Ishikawa (cell line): ENCODE data around the gene OR2B3.

ENCODE experiments used
- CEBPB ChIP-seq: IDR thresholded peaks from 2 replicates; pipeline ENCODE4 v1.6.1; 2012
- CREB1 ChIP-seq: IDR thresholded peaks from 2 replicates; pipeline ENCODE4 v1.6.1; 2012; ENCODE audit warnings: low read depth
- EGR1 ChIP-seq: IDR thresholded peaks from 2 replicates; pipeline ENCODE4 v1.6.1; 2012
- EP300 ChIP-seq: IDR thresholded peaks from 2 replicates; pipeline ENCODE4 v1.6.1; 2012; ENCODE audit warnings: borderline replicate concordance
- FOXM1 ChIP-seq: IDR thresholded peaks from 2 replicates; pipeline ENCODE4 v1.6.1; 2012; ENCODE audit warnings: low read depth, borderline replicate concordance
- NFIC ChIP-seq: IDR thresholded peaks from 2 replicates; pipeline ENCODE4 v1.6.1; 2012
- RAD21 ChIP-seq: IDR thresholded peaks from 2 replicates; pipeline ENCODE4 v1.6.1; 2012; ENCODE audit warnings: low read depth
- TAF1 ChIP-seq: IDR thresholded peaks from 2 replicates; pipeline ENCODE4 v1.6.1; 2012; ENCODE audit warnings: low read depth, mild to moderate bottlenecking
- TCF12 ChIP-seq: IDR thresholded peaks from 2 replicates; pipeline ENCODE4 v1.6.1; 2012; ENCODE audit warnings: low read depth
- TEAD4 ChIP-seq: IDR thresholded peaks from 2 replicates; pipeline ENCODE4 v1.6.1; 2012
- YY1 ChIP-seq: IDR thresholded peaks from 2 replicates; pipeline ENCODE4 v1.6.1; 2012; ENCODE audit warnings: low read depth
- ZBTB7A ChIP-seq: IDR thresholded peaks from 2 replicates; pipeline ENCODE4 v1.6.1; 2012; ENCODE audit warnings: low read depth
- TF ChIP-seq, protein P1 (sequence below): IDR thresholded peaks from 2 replicates; pipeline ENCODE4 v1.6.1; 2012; ENCODE audit warnings: low read depth, mild to moderate bottlenecking
- TF ChIP-seq, protein P2 (sequence below): IDR thresholded peaks from 2 replicates; pipeline ENCODE4 v1.6.1; 2012
- TF ChIP-seq, protein P3 (sequence below): IDR thresholded peaks from 2 replicates; pipeline ENCODE4 v1.6.1; 2012

The OR2B3 gene

DNA sequence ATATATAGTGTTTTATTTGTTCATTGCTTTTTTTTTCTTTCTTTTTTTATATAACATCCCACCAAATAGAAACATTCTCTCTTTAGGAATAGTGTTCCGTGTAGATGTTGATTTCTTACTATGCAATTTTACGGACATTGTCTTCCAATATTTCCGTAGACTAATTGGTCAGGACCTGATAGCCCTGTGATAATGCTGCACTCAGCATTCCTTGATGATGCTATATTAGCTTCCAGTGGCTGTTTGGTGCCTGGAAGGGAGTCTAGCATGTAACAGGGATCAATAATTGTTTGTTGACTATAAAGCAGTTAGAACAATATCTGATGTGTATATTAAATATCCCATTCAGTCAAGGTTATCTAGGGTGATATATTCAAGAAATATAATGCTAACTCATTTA, 35.4 kb downstream of the OR2B3 start:
- TF ChIP-seq EP300 (no peak), TEAD4 (no peak), TAF1 (no peak), TCF12 (no peak), YY1 (no peak)
- TF ChIP-seq, protein P1, sequence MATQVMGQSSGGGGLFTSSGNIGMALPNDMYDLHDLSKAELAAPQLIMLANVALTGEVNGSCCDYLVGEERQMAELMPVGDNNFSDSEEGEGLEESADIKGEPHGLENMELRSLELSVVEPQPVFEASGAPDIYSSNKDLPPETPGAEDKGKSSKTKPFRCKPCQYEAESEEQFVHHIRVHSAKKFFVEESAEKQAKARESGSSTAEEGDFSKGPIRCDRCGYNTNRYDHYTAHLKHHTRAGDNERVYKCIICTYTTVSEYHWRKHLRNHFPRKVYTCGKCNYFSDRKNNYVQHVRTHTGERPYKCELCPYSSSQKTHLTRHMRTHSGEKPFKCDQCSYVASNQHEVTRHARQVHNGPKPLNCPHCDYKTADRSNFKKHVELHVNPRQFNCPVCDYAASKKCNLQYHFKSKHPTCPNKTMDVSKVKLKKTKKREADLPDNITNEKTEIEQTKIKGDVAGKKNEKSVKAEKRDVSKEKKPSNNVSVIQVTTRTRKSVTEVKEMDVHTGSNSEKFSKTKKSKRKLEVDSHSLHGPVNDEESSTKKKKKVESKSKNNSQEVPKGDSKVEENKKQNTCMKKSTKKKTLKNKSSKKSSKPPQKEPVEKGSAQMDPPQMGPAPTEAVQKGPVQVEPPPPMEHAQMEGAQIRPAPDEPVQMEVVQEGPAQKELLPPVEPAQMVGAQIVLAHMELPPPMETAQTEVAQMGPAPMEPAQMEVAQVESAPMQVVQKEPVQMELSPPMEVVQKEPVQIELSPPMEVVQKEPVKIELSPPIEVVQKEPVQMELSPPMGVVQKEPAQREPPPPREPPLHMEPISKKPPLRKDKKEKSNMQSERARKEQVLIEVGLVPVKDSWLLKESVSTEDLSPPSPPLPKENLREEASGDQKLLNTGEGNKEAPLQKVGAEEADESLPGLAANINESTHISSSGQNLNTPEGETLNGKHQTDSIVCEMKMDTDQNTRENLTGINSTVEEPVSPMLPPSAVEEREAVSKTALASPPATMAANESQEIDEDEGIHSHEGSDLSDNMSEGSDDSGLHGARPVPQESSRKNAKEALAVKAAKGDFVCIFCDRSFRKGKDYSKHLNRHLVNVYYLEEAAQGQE: no peak

DNA sequence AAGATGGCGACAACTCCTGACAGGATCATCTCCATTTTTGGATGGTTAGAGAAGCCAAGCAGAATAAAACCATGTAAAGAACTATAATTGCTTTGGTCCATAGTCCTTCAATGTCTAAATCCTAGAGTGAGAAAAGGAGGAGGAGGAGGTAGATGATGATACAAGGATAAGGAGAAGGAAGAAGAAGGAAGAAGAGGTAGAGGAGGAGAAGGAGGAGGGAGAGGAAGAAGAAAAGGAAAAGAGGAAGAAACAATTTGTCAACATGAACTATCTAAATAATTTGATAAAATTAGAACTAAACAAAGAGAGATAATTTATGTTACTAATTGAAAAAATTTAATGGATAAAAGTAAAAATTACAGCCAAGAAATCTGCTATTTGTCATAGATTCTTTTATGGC, 42.0 kb downstream of the OR2B3 start, which contains the start of gene OR2W1:
Gene OR2W1 (minus strand): TSS at position 101 of the 400 bp plus-strand sequence. CDS start 0 bp downstream, at position 101.
- TF ChIP-seq FOXM1: no peak
- no peak for TF ChIP-seq ZBTB7A
- no peak for TF ChIP-seq CREB1
- TF ChIP-seq, protein P1: no peak
- no peak for TF ChIP-seq TAF1
- no peak for TF ChIP-seq CEBPB
- TF ChIP-seq TCF12: no peak
- no peak for TF ChIP-seq EP300
- TF ChIP-seq, protein P2, sequence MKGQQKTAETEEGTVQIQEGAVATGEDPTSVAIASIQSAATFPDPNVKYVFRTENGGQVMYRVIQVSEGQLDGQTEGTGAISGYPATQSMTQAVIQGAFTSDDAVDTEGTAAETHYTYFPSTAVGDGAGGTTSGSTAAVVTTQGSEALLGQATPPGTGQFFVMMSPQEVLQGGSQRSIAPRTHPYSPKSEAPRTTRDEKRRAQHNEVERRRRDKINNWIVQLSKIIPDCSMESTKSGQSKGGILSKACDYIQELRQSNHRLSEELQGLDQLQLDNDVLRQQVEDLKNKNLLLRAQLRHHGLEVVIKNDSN: no peak
- no peak for TF ChIP-seq RAD21
- no peak for TF ChIP-seq YY1
- TF ChIP-seq, protein P3, sequence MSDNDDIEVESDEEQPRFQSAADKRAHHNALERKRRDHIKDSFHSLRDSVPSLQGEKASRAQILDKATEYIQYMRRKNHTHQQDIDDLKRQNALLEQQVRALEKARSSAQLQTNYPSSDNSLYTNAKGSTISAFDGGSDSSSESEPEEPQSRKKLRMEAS: no peak
- TF ChIP-seq TEAD4: no peak
- no peak for TF ChIP-seq NFIC
- no peak for TF ChIP-seq EGR1
